ENCODE measurements around the gene MRPL33. TPM values are rescaled to one million over a fixed set of nuclear protein-coding genes. Genes with fewer than 3 reads are reported as not detected.
"Not testable (repeated sequence)": the region's sequence is repeated elsewhere in the genome, so short reads cannot be mapped to it uniquely, and the experiment has no call there.

MRPL33 gene
- polyA plus RNA-seq, 3 donors, result 148 to 172 (median 153) TPM

DNA sequence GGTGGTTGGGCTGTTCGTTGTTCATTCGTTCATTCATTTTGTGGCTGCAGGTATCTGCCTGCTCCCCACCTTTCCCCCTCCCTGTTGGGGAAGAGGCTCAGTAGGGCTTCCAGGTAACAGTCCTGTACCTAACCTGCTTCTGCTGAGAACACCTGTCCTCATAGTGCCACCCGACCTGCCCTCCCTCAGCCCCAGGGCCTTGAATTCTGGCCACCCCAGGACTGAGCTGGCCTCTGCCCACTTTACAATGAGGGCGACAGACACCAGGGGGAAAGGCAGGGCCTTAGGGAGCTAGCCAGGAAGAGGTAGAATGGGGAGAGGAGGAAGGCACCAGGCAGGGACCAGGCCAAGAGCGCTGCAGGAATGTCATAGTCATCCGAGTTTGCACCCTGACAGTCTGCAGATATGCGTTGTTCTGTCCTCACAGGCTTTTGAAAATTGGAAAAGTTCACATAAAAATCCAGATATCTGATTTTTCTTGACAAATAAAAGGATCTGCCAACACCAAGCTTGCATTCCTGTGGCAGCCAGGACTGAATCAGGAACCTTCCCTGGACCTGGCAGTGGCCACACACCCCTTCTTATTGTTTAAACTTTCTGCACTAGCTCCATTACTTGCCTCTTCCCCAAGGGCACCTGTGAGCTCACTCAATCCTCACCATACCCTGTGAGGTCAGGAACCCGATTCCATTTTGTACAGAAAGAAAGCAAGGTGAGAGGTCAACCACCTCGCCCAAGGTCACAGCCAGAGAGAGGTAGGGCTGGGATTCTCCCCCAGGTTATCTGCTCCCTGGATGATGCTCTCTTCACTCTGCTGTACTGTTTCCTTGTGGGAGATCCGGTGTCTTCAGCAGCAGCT is 35.3 kb upstream of the MRPL33 start:
- no peak for DNase-seq (ENCODE audit: extremely low read depth in 1 of 11, low read depth in 9 of 11, low spot score in 4 of 11)

DNA sequence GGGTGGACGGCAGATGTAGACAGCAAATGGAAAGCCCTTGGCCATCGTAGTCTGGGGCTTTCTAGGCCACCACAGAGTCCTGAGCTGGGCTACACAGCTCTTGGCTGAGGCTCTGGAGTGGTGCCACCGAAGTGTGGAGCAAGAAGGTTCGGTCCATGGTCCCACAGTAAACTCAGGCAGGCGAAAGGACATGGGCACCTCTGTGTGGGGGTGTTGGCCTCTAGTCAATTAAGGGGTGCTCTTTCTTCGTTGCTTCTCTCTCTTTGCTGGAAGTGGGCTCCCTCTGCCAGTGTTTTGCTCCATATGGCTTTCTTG is 34.7 kb upstream of the MRPL33 start:
- DNase-seq (ENCODE audit: extremely low read depth in 1 of 11, low read depth in 9 of 11, low spot score in 4 of 11), result no peak

DNA sequence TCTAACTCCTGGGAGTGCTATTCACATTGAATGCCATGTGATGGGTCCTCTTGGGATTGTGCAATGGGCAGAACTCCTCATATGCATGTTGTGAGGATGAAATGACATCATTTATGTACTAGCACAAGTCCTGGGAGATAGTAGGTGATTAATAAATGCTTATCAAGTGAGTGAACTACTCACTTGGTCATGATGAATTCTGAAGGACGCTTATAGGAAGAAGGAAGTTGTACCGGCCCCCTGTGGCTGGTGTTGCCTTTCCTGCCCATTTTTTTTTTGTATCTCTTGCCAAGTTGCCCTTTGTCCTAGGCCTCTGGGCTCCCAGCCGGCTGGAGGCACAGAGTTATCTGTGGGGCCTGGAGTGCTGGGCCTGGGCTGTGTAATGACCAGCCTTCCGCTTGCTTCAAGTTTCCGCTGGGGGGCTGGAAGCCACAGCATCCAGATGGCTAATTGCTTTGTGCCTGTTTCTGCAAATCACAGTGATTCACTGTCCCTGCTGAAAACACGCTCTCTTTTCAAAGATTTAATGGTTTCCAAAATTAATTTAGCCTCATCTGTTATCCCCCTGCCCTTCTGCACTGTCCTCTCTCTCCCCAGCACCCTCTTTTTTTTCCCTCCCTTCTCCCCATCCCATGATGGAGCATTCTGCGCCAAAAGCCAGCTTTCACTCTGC is 33.7 kb upstream of the MRPL33 start:
- DNase-seq (ENCODE audit: extremely low read depth in 1 of 11, low read depth in 9 of 11, low spot score in 4 of 11), result no peak

DNA sequence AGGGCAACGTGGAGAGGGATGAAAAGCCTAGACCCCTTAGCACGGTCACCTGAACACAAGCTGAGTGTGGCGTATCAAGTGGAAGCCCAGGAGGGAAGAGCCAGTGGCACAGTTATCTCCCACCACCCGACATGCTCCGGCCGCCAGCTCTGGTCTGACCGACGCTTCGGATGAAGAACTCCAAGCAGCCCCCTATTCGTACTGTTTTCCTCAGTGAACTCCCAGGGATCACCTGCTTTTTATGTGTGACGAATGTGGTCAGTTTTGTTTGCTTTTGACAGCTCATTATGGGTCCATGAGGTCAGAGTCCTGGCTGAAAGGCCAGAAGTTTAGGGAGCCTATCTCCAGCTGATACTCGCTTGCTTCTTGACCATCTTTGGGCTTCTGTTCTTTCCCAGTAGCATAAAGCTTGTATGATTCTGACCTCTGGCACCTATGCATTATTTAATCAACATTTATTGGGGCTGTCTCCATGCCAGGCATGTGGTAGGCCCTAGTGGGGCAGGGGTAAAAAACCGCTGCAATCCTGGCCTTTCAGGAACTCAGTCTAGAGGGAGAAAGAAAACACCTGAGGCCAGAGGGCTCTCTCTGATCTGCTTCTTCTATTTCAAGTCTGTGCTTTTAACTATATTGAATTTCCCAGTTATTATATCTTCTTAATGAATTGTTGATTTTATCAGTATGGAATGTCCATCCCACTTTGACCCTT is 33.0 kb upstream of the MRPL33 start:
- no peak for DNase-seq (ENCODE audit: extremely low read depth in 1 of 11, low read depth in 9 of 11, low spot score in 4 of 11)

DNA sequence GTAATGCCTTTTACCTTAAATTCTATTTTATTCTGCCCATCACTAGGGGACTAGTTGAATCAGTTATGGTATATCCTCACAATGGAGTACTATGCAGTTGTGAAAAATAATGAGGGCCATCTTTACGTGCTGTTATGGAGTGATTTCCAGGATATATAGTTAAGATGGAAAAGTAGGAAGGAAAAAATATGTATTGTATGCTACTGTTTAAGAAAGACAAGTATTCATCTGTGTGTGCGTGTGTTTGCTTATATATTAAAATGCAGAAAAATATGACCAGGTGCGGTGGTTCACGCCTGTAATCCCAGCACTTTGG is 32.5 kb upstream of the MRPL33 start:
- DNase-seq (ENCODE audit: extremely low read depth in 1 of 11, low read depth in 9 of 11, low spot score in 4 of 11), result no peak

DNA sequence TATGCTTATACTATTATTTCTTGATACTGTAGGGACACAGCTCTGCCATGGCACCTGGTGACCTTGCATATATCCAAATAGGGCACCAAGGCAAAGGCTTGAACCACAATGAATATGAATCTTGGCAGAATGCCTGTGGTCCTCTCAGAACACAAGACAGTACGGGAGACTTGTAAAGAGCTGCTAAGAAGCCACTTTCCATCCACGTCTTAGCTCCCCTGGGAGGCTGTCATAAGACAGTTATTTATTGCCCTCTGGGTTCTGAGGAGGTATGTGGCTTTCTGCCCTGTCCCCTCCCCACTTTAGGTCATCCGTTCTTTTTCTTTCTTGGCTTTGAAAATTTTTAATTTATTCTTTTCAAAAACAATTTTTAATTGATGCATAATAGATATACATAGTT is 29.8 kb upstream of the MRPL33 start:
- DNase-seq (ENCODE audit: extremely low read depth in 1 of 11, low read depth in 9 of 11, low spot score in 4 of 11), result no peak

DNA sequence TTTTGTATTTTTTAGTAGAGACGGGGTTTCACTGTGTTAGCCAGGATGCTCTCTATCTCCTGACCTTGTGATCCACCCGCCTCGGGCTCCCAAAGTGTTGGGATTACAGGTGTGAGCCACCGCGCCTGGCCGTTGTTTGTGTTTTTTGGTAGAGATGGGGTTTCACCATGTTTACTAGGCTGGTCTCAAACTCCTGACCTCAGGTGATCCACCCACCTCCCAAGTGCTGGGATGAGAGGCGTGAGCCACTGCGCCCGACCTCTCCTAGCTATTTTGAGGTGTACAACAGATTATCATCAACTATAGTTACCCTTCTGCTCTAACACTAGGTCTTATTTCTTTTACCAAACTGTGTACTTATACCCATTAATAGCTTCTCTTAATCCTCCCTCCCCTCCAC is 28.9 kb upstream of the MRPL33 start:
- no peak for DNase-seq (ENCODE audit: extremely low read depth in 1 of 11, low read depth in 9 of 11, low spot score in 4 of 11)

DNA sequence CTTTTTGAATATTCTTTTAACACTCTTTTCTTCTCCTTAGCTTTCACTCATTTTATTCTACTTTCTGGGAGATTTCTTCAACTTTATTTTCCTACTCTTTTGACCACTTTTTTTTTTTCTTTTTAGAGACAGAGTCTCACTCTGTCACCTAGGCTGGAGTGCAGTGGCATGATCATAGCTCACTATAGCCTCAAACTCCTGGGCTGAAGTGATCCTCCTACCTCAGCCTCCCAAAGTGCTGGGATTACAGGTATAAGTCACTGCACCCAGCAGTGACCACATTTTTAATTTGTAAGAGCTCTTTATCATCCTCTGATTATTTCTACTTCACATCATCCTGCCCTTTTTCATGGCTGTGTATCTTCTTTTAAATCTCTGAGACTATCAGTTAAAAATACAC is 26.0 kb upstream of the MRPL33 start:
- DNase-seq (ENCODE audit: extremely low read depth in 1 of 11, low read depth in 9 of 11, low spot score in 4 of 11), result not testable (repeated sequence)

DNA sequence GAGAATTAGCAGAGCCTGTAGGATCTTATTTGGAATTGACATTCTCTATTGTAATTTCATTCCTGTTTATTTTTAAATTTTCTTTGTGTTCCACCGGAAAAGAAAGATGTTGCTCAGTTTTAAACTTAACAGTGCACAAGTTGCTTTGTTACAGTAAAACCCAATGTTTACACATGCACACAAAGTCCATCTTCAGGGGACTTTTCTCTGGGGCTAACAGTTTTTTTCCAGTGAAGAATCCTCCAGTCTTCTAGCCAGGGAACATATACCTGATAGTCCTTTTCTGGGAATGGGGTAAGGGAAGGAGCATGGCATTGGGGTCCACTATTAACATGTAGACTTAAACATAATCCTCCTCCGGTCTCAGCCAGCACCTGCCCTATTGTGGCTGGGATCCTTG is 25.2 kb upstream of the MRPL33 start:
- no peak for DNase-seq (ENCODE audit: extremely low read depth in 1 of 11, low read depth in 9 of 11, low spot score in 4 of 11)

DNA sequence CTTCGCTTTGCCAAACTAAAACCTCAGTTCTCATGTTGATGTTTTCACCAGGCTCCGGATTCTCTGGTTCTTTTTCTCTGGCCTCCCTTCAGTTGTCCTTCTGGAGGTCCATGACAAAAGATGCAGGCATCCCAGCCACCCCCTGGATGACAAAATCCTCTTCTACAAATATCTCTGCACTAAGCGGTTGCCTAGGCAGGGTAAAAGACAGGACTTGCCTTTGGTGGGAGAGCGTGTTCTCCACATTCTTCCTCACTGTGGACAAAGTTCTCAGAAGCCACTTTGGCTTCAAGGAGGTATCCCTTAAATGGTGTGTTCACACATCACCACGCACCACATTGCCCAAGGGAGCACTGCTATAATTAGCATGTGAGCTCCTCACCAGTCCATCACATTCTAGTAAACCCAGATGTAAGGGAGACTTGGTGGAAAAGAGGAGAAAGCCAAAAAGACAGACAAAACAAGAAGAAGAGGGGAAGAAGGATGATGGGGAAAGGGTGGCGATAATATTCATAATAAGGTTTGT is 23.6 kb upstream of the MRPL33 start:
- no peak for DNase-seq (ENCODE audit: extremely low read depth in 1 of 11, low read depth in 9 of 11, low spot score in 4 of 11)

DNA sequence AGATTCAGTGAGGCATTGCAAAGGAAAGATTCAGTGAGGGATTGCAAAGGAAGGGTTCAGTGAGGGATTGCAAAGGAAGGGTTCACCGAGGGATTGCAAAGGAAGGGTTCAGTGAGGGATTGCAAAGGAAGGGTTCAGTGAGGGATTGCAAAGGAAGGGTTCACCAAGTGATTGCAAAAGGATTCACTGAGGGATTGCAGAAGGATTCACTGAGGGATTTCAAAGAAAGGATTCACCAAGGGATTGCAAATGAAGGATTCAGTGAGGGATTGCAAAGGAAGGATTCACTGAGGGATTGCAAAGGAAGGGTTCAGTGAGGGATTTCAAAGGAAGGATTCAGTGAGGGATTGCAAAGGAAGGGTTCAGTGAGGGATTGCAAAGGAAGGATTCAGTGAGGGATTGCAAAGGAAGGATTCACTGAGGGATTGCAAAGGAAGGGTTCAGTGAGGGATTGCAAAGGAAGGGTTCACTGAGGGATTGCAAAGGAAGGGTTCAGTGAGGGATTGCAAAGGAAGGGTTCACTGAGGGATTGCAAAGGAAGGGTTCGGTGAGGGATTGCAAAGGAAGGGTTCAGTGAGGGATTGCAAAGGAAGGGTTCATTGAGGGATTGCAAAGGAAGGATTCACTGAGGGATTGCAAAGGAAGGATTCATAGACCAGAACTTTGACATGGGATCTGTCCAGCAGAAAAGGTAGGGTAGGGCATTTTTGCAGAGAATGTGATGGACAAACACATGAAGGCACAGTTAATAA is 22.5 kb upstream of the MRPL33 start:
- DNase-seq (ENCODE audit: extremely low read depth in 1 of 11, low read depth in 9 of 11, low spot score in 4 of 11), result not testable (repeated sequence)

DNA sequence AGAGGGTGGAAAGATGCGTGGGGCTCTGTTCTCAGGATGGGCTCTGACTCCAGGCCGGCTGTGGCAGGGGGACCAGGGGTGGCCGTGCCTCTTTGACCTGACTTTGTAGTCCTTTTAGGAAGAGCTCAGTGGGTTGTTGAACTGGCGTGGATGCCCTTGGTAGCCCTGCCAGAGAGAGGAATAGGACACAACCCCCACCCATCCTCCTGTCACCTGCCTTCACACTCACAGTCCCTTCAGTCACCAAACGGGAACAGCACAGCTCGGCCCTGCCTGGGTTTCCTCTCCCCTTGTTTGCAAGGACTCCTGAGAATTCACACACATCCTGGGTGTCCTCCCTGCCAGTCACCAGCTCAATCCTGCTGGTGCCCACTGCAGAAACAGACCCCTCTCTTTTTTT is 20.1 kb upstream of the MRPL33 start:
- no peak for DNase-seq (ENCODE audit: extremely low read depth in 1 of 11, low read depth in 9 of 11, low spot score in 4 of 11)

DNA sequence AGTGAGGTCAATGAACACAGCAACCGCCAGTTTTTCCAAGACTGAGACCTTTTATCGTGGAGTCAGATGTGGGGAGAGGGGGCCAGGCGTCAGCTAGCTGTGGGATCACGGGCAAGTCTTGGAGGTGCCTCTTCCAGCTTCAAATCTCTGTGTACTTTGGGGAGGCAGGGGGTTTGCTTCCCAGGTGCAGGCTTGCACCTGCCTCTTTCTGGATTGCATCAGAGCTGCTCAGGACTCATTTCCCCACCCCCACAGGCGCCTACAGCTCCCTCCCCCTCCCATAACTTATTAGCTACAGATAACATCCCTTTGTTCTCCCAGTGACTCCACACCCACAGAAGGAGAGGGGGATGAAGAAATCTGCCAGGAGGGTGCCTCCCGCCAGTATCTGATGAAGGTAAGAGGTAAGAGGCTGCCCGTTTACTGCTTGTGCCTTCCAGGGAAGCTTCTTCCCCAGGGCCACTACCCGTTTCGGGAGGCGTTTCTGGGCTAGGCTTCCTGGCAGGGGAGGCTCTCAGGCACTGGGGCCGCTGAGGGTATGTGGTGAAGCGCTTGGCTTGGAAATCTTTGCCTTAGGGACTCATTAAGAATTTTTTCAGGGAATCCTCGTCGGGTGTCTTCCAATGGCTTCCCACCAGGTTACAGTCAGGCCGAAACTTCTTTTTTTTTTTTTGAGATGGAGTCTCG is 18.8 kb upstream of the MRPL33 start:
- peak in 2 of 11 donors; percentile 32 to 36 for DNase-seq (ENCODE audit: extremely low read depth in 1 of 11, low read depth in 9 of 11, low spot score in 4 of 11)

DNA sequence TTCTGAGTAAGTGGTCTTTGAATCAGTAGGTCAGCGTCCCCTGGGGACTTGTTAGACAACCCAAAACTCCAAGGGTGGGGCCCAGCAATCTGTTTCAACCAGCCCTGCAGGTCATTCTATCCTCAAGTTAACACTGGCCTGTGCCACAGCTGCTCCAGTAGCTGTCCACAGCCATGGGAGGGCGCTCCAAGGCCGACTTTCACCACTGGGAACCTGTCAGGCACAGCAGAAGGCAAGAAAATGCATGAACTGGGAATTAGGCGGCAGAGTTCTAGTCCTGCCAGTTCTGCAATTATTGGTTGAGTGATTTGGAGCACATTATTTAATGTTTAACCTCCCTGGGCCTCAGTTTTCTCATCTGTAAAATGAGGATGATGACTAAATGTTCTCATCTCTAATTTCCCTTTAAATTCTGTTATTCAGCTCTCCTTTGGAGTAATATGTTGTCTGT is 17.4 kb upstream of the MRPL33 start:
- peak in 1 of 11 donors; percentile 39 for DNase-seq (ENCODE audit: extremely low read depth in 1 of 11, low read depth in 9 of 11, low spot score in 4 of 11)

DNA sequence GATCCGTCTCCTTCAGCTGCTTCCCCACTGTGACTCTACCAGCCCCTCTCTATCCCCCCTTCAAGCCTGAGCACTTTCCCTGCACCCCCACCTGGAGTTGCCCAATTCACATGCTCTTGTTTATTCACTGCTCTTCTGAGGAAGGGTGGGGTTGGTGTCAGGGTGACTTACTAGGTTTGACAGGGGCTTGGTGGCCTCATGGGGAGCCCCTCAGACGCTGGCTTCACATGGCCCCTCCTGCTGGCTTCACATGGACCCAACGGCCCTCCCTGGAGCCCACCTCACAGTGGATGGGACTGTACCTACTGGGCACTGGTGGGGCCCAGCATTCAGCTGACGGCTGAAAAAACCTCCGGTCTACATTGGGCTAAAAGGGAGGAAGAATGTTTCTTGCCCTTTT is 16.7 kb upstream of the MRPL33 start:
- DNase-seq (ENCODE audit: extremely low read depth in 1 of 11, low read depth in 9 of 11, low spot score in 4 of 11), result no peak

DNA sequence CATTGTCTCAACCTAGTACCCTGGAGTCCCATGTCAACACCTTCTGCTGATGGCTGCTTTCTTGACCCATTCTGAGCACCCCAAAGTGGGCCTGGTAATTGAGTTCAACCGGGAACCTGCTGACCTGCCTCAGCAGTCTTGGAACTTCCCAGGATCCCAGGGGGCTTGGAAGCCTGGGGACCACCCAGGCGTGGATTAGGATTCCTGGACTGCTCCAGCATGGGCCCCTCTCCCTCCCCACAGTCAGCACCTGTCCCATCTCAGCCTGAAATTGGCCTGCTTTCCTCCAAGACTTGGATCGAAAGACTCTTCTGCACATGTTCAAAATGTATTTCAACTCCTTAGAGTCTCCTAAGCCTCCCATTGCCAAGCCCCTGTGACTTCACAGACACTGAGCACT is 15.4 kb upstream of the MRPL33 start:
- no peak for DNase-seq (ENCODE audit: extremely low read depth in 1 of 11, low read depth in 9 of 11, low spot score in 4 of 11)

DNA sequence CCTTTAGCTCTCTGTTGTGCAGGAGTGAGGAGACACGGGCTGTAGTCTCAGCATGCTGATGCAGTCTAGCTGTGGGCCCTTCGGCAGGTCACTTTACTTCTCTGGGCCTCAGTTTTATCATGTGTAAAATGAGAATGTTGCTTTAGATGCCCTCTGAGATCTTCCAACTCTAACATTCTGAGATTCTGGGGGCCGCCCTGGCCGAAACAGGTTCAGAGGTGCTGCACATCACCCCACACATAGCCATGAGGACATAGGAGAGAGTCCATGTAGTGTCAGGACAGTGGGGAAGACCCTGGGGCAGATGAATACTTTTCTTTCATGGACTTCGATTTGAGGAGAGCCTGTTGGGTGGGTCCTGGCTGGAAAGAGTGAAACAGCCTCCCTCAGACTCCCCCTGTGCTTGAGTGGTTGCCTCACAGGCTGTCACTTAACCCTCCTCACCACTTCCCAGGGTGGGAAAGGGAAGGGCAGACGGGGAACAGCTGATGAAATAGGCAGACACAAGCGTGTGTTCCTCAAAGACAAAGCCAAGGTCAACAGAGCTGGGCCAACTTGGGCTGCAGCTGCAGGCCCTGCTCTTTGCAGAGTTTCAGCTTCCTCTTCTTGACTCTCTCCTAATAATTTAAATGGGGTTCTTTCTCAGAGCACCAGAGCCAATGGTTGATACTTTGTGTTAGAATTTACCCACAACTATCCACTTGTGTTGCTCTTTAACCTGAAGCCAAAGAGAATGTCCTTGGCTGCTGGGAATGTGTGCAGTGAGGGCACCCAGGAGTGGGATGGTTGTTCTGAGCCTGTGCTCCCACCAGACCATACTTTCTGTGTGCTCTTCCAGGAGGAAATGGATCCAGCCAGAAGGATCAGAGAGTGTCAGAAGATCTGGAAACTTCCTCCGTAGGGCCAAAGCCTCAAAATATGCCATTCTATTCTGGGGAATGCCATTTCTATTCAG is 14.7 kb upstream of the MRPL33 start:
- no peak for DNase-seq (ENCODE audit: extremely low read depth in 1 of 11, low read depth in 9 of 11, low spot score in 4 of 11)
